Bone marrow (tissue), 2 donors: ENCODE measurements around the gene ADAD2.
A peak's percentile ranks its signal among the peaks of the same experiment; 100 is the strongest.

Source experiments
- DNase-seq, 2 donors: peaks; one replicate each; lab custom pipeline; 2025; lab: John Stamatoyannopoulos, UW

Gene ADAD2

GRCh38 chr16:84176192-84177053, 14.5 kb upstream of the ADAD2 start:
- no peak for DNase-seq

- DNase-seq: no peak
Measured at GRCh38 chr16:84177741-84178073, 13.2 kb upstream of the ADAD2 start.

GRCh38 chr16:84178146-84178765, 12.7 kb upstream of the ADAD2 start:
- no peak for DNase-seq

GRCh38 chr16:84178892-84179611, 11.9 kb upstream of the ADAD2 start:
- DNase-seq: no peak

GRCh38 chr16:84179612-84180320, 11.2 kb upstream of the ADAD2 start:
- no peak for DNase-seq

- DNase-seq: no peak
Measured at GRCh38 chr16:84180519-84181140, 10.3 kb upstream of the ADAD2 start.

GRCh38 chr16:84181144-84181915, 9.6 kb upstream of the ADAD2 start:
- no peak for DNase-seq

- no peak for DNase-seq
Measured at GRCh38 chr16:84182104-84182503, 8.9 kb upstream of the ADAD2 start.

- DNase-seq: no peak
Measured at GRCh38 chr16:84182680-84183571, 8.0 kb upstream of the ADAD2 start.

- no peak for DNase-seq
Measured at GRCh38 chr16:84183572-84183875, 7.4 kb upstream of the ADAD2 start.

- DNase-seq: no peak
Measured at GRCh38 chr16:84183911-84184591, 6.9 kb upstream of the ADAD2 start.

GRCh38 chr16:84184775-84185174, 6.2 kb upstream of the ADAD2 start:
- no peak for DNase-seq

GRCh38 chr16:84186685-84187437, 4.1 kb upstream of the ADAD2 start, which contains the start of gene TAF1C:
Gene TAF1C (minus strand): TSS chr16:84187057. CDS start chr16:84184988, 2,069 bp downstream.
- peak; percentile 74 to 85 for DNase-seq

- no peak for DNase-seq
Measured at GRCh38 chr16:84191466-84191865, 509 bp downstream of the ADAD2 start.

- DNase-seq: no peak
Measured at GRCh38 chr16:84193480-84193879, 2.5 kb downstream of the ADAD2 start.

GRCh38 chr16:84194018-84194417, 3.1 kb downstream of the ADAD2 start:
- DNase-seq: no peak

- DNase-seq: no peak
Measured at GRCh38 chr16:84194470-84195200, 3.7 kb downstream of the ADAD2 start.
